Neuronal stem cell (in vitro differentiated cells): ENCODE measurements around the gene UCKL1.

Experiments used
- DNase-seq: peaks from one replicate; pipeline ENCODE4 v3.0.0-alpha.2; 2013; ENCODE audit warnings: low spot score
- H2AFZ ChIP-seq: one replicate; pipeline ENCODE4 v1.6.1; 2013; ENCODE audit warnings: mild to moderate bottlenecking, low read length, inconsistent platforms
- H2AK5ac ChIP-seq: 2 replicates; pipeline ENCODE4 v1.6.1; 2013; ENCODE audit warnings: low read depth, mild to moderate bottlenecking, inconsistent platforms, low read length, moderate library complexity, mixed read lengths
- H2BK120ac ChIP-seq: 2 replicates; pipeline ENCODE4 v1.6.1; 2013; ENCODE audit warnings: low read depth, mild to moderate bottlenecking, inconsistent platforms, low read length, moderate library complexity, mixed read lengths
- H2BK12ac ChIP-seq: one replicate; pipeline ENCODE4 v1.6.1; 2013; ENCODE audit warnings: low read length, inconsistent platforms
- H2BK15ac ChIP-seq: 2 replicates; pipeline ENCODE4 v1.6.1; 2013; ENCODE audit warnings: mild to moderate bottlenecking, low read length, inconsistent platforms, mixed read lengths
- H2BK5ac ChIP-seq: one replicate; pipeline ENCODE4 v1.6.1; 2013; ENCODE audit warnings: inconsistent platforms, mild to moderate bottlenecking, low read length, moderate library complexity
- H3K14ac ChIP-seq: one replicate; pipeline ENCODE4 v1.6.1; 2013; ENCODE audit warnings: low read length, inconsistent platforms
- H3K18ac ChIP-seq: 2 replicates; pipeline ENCODE4 v1.6.1; 2013; ENCODE audit warnings: low read length, inconsistent platforms
- H3K23ac ChIP-seq: 2 replicates; pipeline ENCODE4 v1.6.1; 2013; ENCODE audit warnings: low read depth, mild to moderate bottlenecking, mixed read lengths, low read length, inconsistent platforms; ENCODE audit not compliant: poor library complexity
- H3K27ac ChIP-seq: replicated peaks from 3 replicates; pipeline ENCODE4 v1.5.1; 2013; ENCODE audit warnings: low read length, inconsistent platforms
- H3K27me3 ChIP-seq, 3 experiments: 2 replicates each; pipeline ENCODE4 v1.6.1; 2013; ENCODE audit warnings: low read length in 3 of 3, mild to moderate bottlenecking in 2 of 3, inconsistent platforms in 1 of 3, low read depth in 1 of 3, mixed read lengths in 1 of 3, moderate library complexity in 1 of 3; ENCODE audit not compliant: control insufficient read depth in 3 of 3, insufficient read depth in 3 of 3
- H3K36me3 ChIP-seq, 2 donors: replicated peaks in 1 of 2; 2 replicates each; pipeline ENCODE4 v1.6.1; 2013; ENCODE audit warnings: low read length in 2 of 2; ENCODE audit not compliant: control insufficient read depth in 2 of 2, insufficient read depth in 2 of 2
- H3K4ac ChIP-seq: 2 replicates; pipeline ENCODE4 v1.6.1; 2013; ENCODE audit warnings: inconsistent platforms, mild to moderate bottlenecking, low read length, moderate library complexity
- H3K4me1 ChIP-seq, 2 donors: 1 replicate in 1 of 2; 2 replicates in 1 of 2; pipeline ENCODE4 v1.6.1; 2013; ENCODE audit warnings: low read length in 2 of 2, low read depth in 1 of 2; ENCODE audit not compliant: control insufficient read depth in 2 of 2, insufficient read depth in 1 of 2
- H3K4me2 ChIP-seq: one replicate; pipeline ENCODE4 v1.6.1; 2013; ENCODE audit warnings: mild to moderate bottlenecking, low read length, inconsistent platforms; ENCODE audit not compliant: insufficient read depth, poor library complexity, severe bottlenecking
- H3K4me3 ChIP-seq, 2 donors: 2 replicates each; pipeline ENCODE4 v1.5.1; 2013; ENCODE audit warnings: low read length in 2 of 2, mild to moderate bottlenecking in 2 of 2, inconsistent platforms in 1 of 2, moderate library complexity in 1 of 2
- H3K79me1 ChIP-seq: one replicate; pipeline ENCODE4 v1.6.1; 2013; ENCODE audit warnings: low read depth, mild to moderate bottlenecking, inconsistent platforms, low read length, moderate library complexity
- H3K9ac ChIP-seq: one replicate; pipeline ENCODE4 v1.6.1; 2013; ENCODE audit warnings: mild to moderate bottlenecking, low read depth, low read length, inconsistent platforms; ENCODE audit not compliant: poor library complexity
- H3K9me3 ChIP-seq, 2 donors: replicated peaks in 1 of 2; 2 replicates each; pipeline versions ENCODE3 to v1.6.1; 2013; ENCODE audit warnings: low read length in 2 of 2, mild to moderate bottlenecking in 2 of 2, inconsistent platforms in 1 of 2, low read depth in 1 of 2, mixed read lengths in 1 of 2, moderate library complexity in 1 of 2; ENCODE audit not compliant: control insufficient read depth in 2 of 2, insufficient read depth in 1 of 2
- H4K8ac ChIP-seq: one replicate; pipeline ENCODE4 v1.6.1; 2013; ENCODE audit warnings: low read depth, mild to moderate bottlenecking, inconsistent platforms, low read length, moderate library complexity
- H4K91ac ChIP-seq: one replicate; pipeline ENCODE4 v1.6.1; 2013; ENCODE audit warnings: low read length, low read depth, mild to moderate bottlenecking, inconsistent platforms; ENCODE audit not compliant: poor library complexity
- WGBS, 2 donors: extraction: QIAGEN DNeasy Blood & Tissue Kit; methylation state at CpG; one replicate each; pipeline ENCODE4 v1.1.7; 2013; ENCODE audit warnings: missing lambda C conversion rate in 2 of 2, mixed read lengths in 1 of 2; ENCODE audit not compliant: insufficient read length in 2 of 2, insufficient replicate concordance in 1 of 2; ENCODE audit errors: extremely low coverage in 2 of 2; 5-methylcytosine and 5-hydroxymethylcytosine counted together

The UCKL1 gene

DNA sequence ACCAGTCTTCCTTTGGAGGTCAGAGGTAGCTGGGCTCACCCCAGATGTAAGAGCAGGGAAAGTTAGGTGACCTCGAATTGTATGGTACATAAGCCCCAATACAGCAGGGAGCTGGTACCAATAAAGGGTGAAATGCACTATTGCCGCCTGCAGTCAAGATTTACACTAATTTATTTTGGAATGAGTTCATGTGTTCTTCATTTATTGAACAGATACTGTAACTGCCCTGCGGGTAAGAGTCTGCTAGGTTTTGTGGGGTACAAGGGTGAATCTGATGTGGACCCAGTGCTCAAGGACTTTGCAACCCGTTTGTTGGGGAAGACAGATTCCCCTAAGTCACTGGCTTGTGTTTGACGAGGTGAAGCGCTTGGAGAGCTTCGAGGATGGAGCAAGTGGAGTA, 63.8 kb downstream of the UCKL1 start:
- H3K27ac ChIP-seq: no peak overlapping the region
- H3K9me3 ChIP-seq: no peaks in the 10 kb centered on the region
- no peak overlapping the region for H2AK5ac ChIP-seq
- DNase-seq: no peak
- peaks cover 9 to 12% of the 10 kb centered on the region in 2 donors for H3K4me1 ChIP-seq
- H3K4ac ChIP-seq: no peak overlapping the region
- no peak overlapping the region for H3K14ac ChIP-seq
- no peak overlapping the region for H4K91ac ChIP-seq
- H3K36me3 ChIP-seq: peaks cover 23 to 45% of the 10 kb centered on the region in 2 donors
- no peak overlapping the region for H2AFZ ChIP-seq
- no CpG with 5 or more reads among the region's 7 CpGs for WGBS, 2 donors
- no peak overlapping the region for H2BK12ac ChIP-seq
- no peaks in the 10 kb centered on the region for H3K27me3 ChIP-seq
- H2BK5ac ChIP-seq: no peak overlapping the region
- H3K4me2 ChIP-seq: no peak overlapping the region
- H2BK15ac ChIP-seq: no peak overlapping the region
- H3K79me1 ChIP-seq: peaks cover 4% of the 10 kb centered on the region
- H3K9ac ChIP-seq: no peak overlapping the region
- H4K8ac ChIP-seq: no peak overlapping the region
- no peak overlapping the region for H2BK120ac ChIP-seq
- H3K4me3 ChIP-seq: no peak overlapping the region
- H3K18ac ChIP-seq: no peak overlapping the region
- no peak overlapping the region for H3K23ac ChIP-seq

GRCh38 chr20:63891061-63892002, 64.9 kb downstream of the UCKL1 start:
- Histone ChIP-seq H3K4me3 (peak overlapping the region in 1 of 2 donors; percentile 12), H2BK120ac (no peak overlapping the region), H3K23ac (peak overlapping the region; percentile 67)

GRCh38 chr20:63890616-63891015, 65.6 kb downstream of the UCKL1 start:
- Histone ChIP-seq H3K27me3 (no peaks in the 10 kb centered on the region), H2BK12ac (no peak overlapping the region)

More at GRCh38 chr20:63891061-63892002, 64.9 kb downstream of the UCKL1 start:
- H3K14ac ChIP-seq: no peak overlapping the region
- no peaks in the 10 kb centered on the region for H3K9me3 ChIP-seq
- H4K91ac ChIP-seq: no peak overlapping the region
- H3K27me3 ChIP-seq: no peaks in the 10 kb centered on the region
- no peak overlapping the region for H3K18ac ChIP-seq
- H3K4me2 ChIP-seq: no peak overlapping the region
- H2AK5ac ChIP-seq: no peak overlapping the region
- no peak for DNase-seq
- H3K36me3 ChIP-seq: peaks cover 24 to 51% of the 10 kb centered on the region in 2 donors
- no peak overlapping the region for H3K4ac ChIP-seq
- peaks cover 3 to 8% of the 10 kb centered on the region in 2 donors for H3K4me1 ChIP-seq
- WGBS, 2 donors: no CpG with 5 or more reads among the region's 29 CpGs
- no peak overlapping the region for H2BK15ac ChIP-seq
- H3K9ac ChIP-seq: no peak overlapping the region
- no peak overlapping the region for H2AFZ ChIP-seq
- no peak overlapping the region for H2BK12ac ChIP-seq
- H3K79me1 ChIP-seq: peaks cover 2% of the 10 kb centered on the region
- H3K27ac ChIP-seq: no peak overlapping the region
- H2BK5ac ChIP-seq: no peak overlapping the region
- H4K8ac ChIP-seq: no peak overlapping the region

DNA sequence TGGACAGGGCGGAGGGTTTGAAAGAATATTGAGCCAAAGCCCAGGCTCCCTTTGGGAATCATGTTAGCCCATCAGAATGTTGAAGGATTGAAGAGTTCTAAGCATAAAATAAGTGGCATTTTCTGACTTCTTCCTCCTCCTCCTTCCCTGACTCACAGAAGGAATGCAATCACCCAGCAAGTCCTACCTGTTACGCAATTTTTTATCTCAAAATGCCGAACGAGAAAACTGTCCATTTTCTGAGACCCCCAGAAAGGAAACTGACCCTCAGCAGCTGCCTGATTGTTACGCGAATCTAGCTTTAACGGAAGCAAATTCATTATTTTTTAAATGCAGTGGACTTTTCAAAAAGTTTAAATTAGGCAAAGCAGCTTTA, 66.0 kb downstream of the UCKL1 start:
- Histone ChIP-seq H3K36me3 (peaks cover 29 to 59% of the 10 kb centered on the region in 2 donors), H3K27ac (no peak overlapping the region), H3K79me1 (peaks cover 2% of the 10 kb centered on the region), H2BK15ac (no peak overlapping the region), H2AK5ac (no peak overlapping the region), H3K27me3 (no peaks in the 10 kb centered on the region), H2AFZ (no peak overlapping the region), H3K9me3 (no peaks in the 10 kb centered on the region), H3K18ac (no peak overlapping the region), H3K4me3 (no peak overlapping the region), H3K4ac (no peak overlapping the region), H4K8ac (no peak overlapping the region), H3K4me1 (peaks cover 3 to 6% of the 10 kb centered on the region in 2 donors), H3K4me2 (no peak overlapping the region), H2BK120ac (no peak overlapping the region), H3K9ac (no peak overlapping the region), H2BK5ac (peak overlapping the region; percentile 45), H3K23ac (no peak overlapping the region), H4K91ac (no peak overlapping the region), H2BK12ac (no peak overlapping the region), H3K14ac (no peak overlapping the region)
- DNase-seq: no peak
- WGBS, 2 donors: no CpG with 5 or more reads among the region's 7 CpGs

More at GRCh38 chr20:63890616-63891015, 65.6 kb downstream of the UCKL1 start:
- Histone ChIP-seq H3K4me2 (no peak overlapping the region), H3K14ac (no peak overlapping the region), H3K9ac (no peak overlapping the region), H2BK5ac (no peak overlapping the region), H3K27ac (no peak overlapping the region), H3K79me1 (peaks cover 2% of the 10 kb centered on the region), H3K9me3 (no peaks in the 10 kb centered on the region), H4K91ac (no peak overlapping the region), H3K23ac (no peak overlapping the region), H3K4me1 (peaks cover 3 to 6% of the 10 kb centered on the region in 2 donors), H2BK120ac (no peak overlapping the region), H3K36me3 (peaks cover 24 to 55% of the 10 kb centered on the region in 2 donors), H2AFZ (no peak overlapping the region), H3K4me3 (peak overlapping the region in 1 of 2 donors; percentile 12), H2AK5ac (no peak overlapping the region), H3K18ac (no peak overlapping the region), H4K8ac (no peak overlapping the region), H3K4ac (no peak overlapping the region), H2BK15ac (no peak overlapping the region)
- WGBS, 2 donors: no CpG with 5 or more reads among the region's 7 CpGs
- DNase-seq: no peak
